CD4-positive, alpha-beta memory T cell (primary cell): Measurements from ENCODE around the gene RAD21L1. TPM values are rescaled to one million over a fixed set of nuclear protein-coding genes. Genes with fewer than 3 reads are reported as not detected.
A peak's percentile ranks its signal among the peaks of the same experiment; 100 is the strongest.

Experiments
- CTCF ChIA-PET: fragments of 350-600 bp; sonication (Branson Sonifier 250); formaldehyde crosslinking; loops from one replicate; lab custom pipeline; 2021; ENCODE audit warnings: inconsistent platforms; ENCODE audit not compliant: partially characterized antibody; lab: Charles Lee
- POLR2A ChIA-PET: fragments of 350-600 bp; sonication (Branson Sonifier 250); formaldehyde crosslinking; loops from one replicate; lab custom pipeline; 2021; ENCODE audit not compliant: partially characterized antibody; lab: Charles Lee
- DNase-seq, 5 donors: peaks; one replicate each; pipeline versions ENCODE4 v3.0.0 to v3.0.0-alpha.2; 2020 to 2022; ENCODE audit warnings: mixed read lengths in 1 of 5
- H3K27ac ChIP-seq: one replicate; pipeline ENCODE4 v1.7.0; 2013; ENCODE audit warnings: low read depth, low read length
- H3K27me3 ChIP-seq: 2 replicates; pipeline ENCODE4 v1.7.0; 2013; ENCODE audit warnings: mild to moderate bottlenecking, low read length, moderate library complexity; ENCODE audit not compliant: insufficient read depth
- H3K36me3 ChIP-seq: 2 replicates; pipeline ENCODE4 v1.7.0; 2013; ENCODE audit warnings: mild to moderate bottlenecking, low read length, moderate library complexity; ENCODE audit not compliant: insufficient read depth
- H3K4me1 ChIP-seq: 2 replicates; pipeline ENCODE4 v1.7.0; 2013; ENCODE audit warnings: mild to moderate bottlenecking, low read length, moderate library complexity; ENCODE audit not compliant: insufficient read depth
- H3K4me3 ChIP-seq, 2 donors: one replicate each; pipeline ENCODE4 v1.7.0; 2013; ENCODE audit warnings: low read length in 2 of 2, mild to moderate bottlenecking in 1 of 2
- H3K9me3 ChIP-seq, 2 donors: one replicate each; pipeline ENCODE4 v1.7.0; 2013; ENCODE audit warnings: low read length in 2 of 2, control low read depth in 1 of 2; ENCODE audit not compliant: control insufficient read depth in 1 of 2
- H3K27ac Mint-ChIP-seq, 7 donors: one replicate each; pipeline ENCODE4 v1.8.0; 2020 to 2021; ENCODE audit warnings: mixed read lengths in 7 of 7, mild to moderate bottlenecking in 6 of 7, inconsistent platforms in 3 of 7, moderate library complexity in 3 of 7
- H3K27me3 Mint-ChIP-seq, 2 donors: one replicate each; pipeline ENCODE4 v1.8.0; 2020 to 2021; ENCODE audit warnings: mixed read lengths in 2 of 2
- H3K36me3 Mint-ChIP-seq, 2 donors: one replicate each; pipeline ENCODE4 v1.8.0; 2020 to 2021; ENCODE audit warnings: mixed read lengths in 2 of 2, inconsistent platforms in 1 of 2, mild to moderate bottlenecking in 1 of 2
- H3K4me1 Mint-ChIP-seq, 4 donors: one replicate each; pipeline ENCODE4 v1.8.0; 2020 to 2021; ENCODE audit warnings: mixed read lengths in 4 of 4, mild to moderate bottlenecking in 1 of 4
- H3K4me3 Mint-ChIP-seq, 8 donors: one replicate each; pipeline ENCODE4 v1.8.0; 2020 to 2021; ENCODE audit warnings: mixed read lengths in 8 of 8, mild to moderate bottlenecking in 7 of 8, moderate library complexity in 6 of 8, inconsistent platforms in 3 of 8
- H3K9me3 Mint-ChIP-seq, 8 donors: one replicate each; pipeline ENCODE4 v1.8.0; 2020 to 2021; ENCODE audit warnings: mixed read lengths in 8 of 8, mild to moderate bottlenecking in 5 of 8, inconsistent platforms in 3 of 8, moderate library complexity in 1 of 8
- intact Hi-C: fragments of 100-400 bp; cut with micrococcal nuclease; formaldehyde crosslinking; loops from one replicate; pipeline ENCODE4 v1.15.1; 2023
- polyA plus RNA-seq, 2 donors: library from polyadenylated mRNA; unstranded; fragments of 300-500 nt; fragmentation: Illumina TruSeq; gene quantifications; one replicate each; pipeline ENCODE4 v1.2.3, GENCODE V29; 2021
- total RNA-seq, 2 experiments: library from RNA; stranded (reverse); gene quantifications; one replicate each; pipeline ENCODE4 v1.2.3, GENCODE V29; 2021

The RAD21L1 gene
- total and polyA plus RNA-seq, 4 experiments from 2014 or later: 0.78 TPM; not detected in 3

GRCh38 chr20:1225263-1225782 lies 521 bp upstream of the RAD21L1 start:
- Histone ChIP-seq H3K27ac (no peak overlapping the region), H3K27me3 (peaks cover 10% of the 10 kb centered on the region), H3K36me3 (no peaks in the 10 kb centered on the region), H3K4me1 (peaks cover 17% of the 10 kb centered on the region), H3K9me3 (no peaks in the 10 kb centered on the region), H3K4me3 (no peak overlapping the region)
- peak overlapping the region; percentile 51 to 91 (median 64) for H3K27ac Mint-ChIP-seq
- H3K9me3 Mint-ChIP-seq: peaks cover 0 to 5% (median 2%) of the 10 kb centered on the region in 8 donors
- POLR2A ChIA-PET: interaction anchor here (1.4 to 2.1 kb wide), 2 partner anchors 41 to 75 kb away, joined by 3 to 6 read pairs; partner anchors contain the start of gene SNPH
- H3K4me1 Mint-ChIP-seq: peaks cover 2 to 18% (median 10%) of the 10 kb centered on the region in 4 donors
- intact Hi-C loops: loop anchor here (5.0 kb wide), 1 partner anchor 167 kb away; the partner anchor contains the start of gene FKBP1A
- H3K27me3 Mint-ChIP-seq: peaks cover 2 to 7% of the 10 kb centered on the region in 2 donors
- CTCF ChIA-PET: interaction anchor here (1.8 kb wide), 1 partner anchor 12 kb away, joined by 4 read pairs; no protein-coding TSS in a partner anchor
- H3K36me3 Mint-ChIP-seq: peaks cover 0 to 2% of the 10 kb centered on the region in 2 donors
- DNase-seq: peak in 1 of 5 donors; percentile 48
- peak overlapping the region; percentile 64 to 87 (median 79) for H3K4me3 Mint-ChIP-seq

GRCh38 chr20:1229541-1229940 lies 3.7 kb downstream of the RAD21L1 start:
- CTCF ChIA-PET: no interaction called here
- Histone ChIP-seq H3K27ac (no peak overlapping the region), H3K4me3 (no peak overlapping the region), H3K4me1 (peaks cover 17% of the 10 kb centered on the region), H3K9me3 (no peaks in the 10 kb centered on the region), H3K27me3 (peaks cover 10% of the 10 kb centered on the region), H3K36me3 (no peaks in the 10 kb centered on the region)
- intact Hi-C loops: loop anchor here (5.0 kb wide), 1 partner anchor 163 kb away; the partner anchor contains the start of gene FKBP1A
- Mint-ChIP-seq H3K4me1 (peaks cover 2 to 17% (median 8%) of the 10 kb centered on the region in 4 donors), H3K27ac (no peak overlapping the region), H3K4me3 (no peak overlapping the region), H3K36me3 (peaks cover 0 to 2% of the 10 kb centered on the region in 2 donors), H3K9me3 (peaks cover 0 to under 1% (median 0%) of the 10 kb centered on the region in 8 donors), H3K27me3 (peaks cover 10 to 11% of the 10 kb centered on the region in 2 donors)
- DNase-seq: no peak
- POLR2A ChIA-PET: no interaction called here

DNA sequence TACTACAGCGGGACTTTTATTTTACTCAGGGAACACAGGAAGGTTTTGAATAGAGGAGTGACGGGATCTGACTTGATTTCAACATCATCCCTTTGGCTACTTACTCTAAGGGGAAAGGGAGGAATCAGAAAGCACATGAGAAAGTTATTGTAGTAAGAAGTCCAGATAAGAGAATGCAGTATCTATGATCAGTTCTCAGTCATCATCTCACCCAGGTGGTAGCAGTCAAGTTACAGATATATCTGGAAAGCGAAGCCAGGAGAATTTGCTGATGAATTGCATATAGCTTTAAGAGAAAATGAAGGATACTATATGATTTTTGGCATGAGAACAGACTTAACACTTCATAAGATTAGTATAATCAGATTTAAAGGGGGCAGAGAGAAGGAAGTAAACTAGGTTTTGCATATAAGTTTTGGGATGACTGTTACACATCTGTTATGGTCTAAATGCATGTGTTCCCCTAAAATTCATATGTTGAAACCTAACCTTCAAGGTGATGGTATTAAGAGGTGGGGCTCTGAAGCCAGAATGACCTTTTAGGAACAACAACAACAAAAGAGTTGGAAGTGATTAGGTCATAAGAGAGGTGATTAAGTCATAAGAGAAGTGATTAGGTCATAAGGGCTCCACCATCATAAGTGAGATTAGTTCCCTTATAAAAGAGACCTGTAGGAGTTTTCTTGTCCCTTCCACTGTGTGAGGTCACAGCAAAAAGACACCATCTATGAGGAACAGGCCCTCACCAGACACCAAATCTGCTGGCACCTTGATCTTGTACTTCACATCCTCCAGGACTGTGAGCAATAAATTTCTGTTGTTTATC lies 6.7 kb downstream of the RAD21L1 start:
- peaks cover 10 to 11% of the 10 kb centered on the region in 2 donors for H3K27me3 Mint-ChIP-seq
- no peaks in the 10 kb centered on the region for H3K36me3 Mint-ChIP-seq
- no peaks in the 10 kb centered on the region for H3K9me3 Mint-ChIP-seq
- H3K4me1 ChIP-seq: peaks cover under 1% of the 10 kb centered on the region
- peaks cover 10% of the 10 kb centered on the region for H3K27me3 ChIP-seq
- no peak overlapping the region for H3K4me3 Mint-ChIP-seq
- intact Hi-C loops: no loop called here
- peaks cover 0 to 4% (median 0%) of the 10 kb centered on the region in 4 donors for H3K4me1 Mint-ChIP-seq
- POLR2A ChIA-PET: no interaction called here
- no peak overlapping the region for H3K27ac Mint-ChIP-seq
- no peak overlapping the region for H3K4me3 ChIP-seq
- CTCF ChIA-PET: no interaction called here
- no peak for DNase-seq
- H3K27ac ChIP-seq: no peak overlapping the region
- no peaks in the 10 kb centered on the region for H3K36me3 ChIP-seq
- no peaks in the 10 kb centered on the region for H3K9me3 ChIP-seq

DNA sequence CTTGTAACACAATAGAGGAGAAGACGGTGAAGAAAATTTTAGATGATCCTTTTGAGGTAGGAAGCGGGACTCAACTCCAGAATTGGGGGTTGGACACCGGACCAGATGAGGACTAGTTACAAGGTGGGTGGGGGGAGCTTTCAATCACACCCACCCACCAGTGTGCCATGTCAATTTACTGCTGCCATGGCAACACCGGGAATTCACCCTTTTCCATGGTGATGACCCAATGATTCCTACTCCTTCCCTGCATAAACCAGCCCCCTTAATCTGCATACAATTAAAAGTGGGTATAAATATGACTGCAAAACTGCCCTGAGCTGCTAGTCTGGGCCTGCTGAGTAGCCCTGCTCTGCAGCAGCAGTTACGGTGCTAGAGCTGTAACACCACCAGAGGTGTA lies 14.7 kb downstream of the RAD21L1 start:
- Histone ChIP-seq H3K27ac (no peak overlapping the region), H3K36me3 (no peaks in the 10 kb centered on the region), H3K4me3 (no peak overlapping the region), H3K4me1 (no peaks in the 10 kb centered on the region), H3K27me3 (no peaks in the 10 kb centered on the region), H3K9me3 (no peaks in the 10 kb centered on the region)
- POLR2A ChIA-PET: no interaction called here
- no peak overlapping the region for H3K4me3 Mint-ChIP-seq
- H3K4me1 Mint-ChIP-seq: peaks cover 0 to 1% (median 0%) of the 10 kb centered on the region in 4 donors
- CTCF ChIA-PET: interaction anchor here (0.6 kb wide), 1 partner anchor 74 kb away, joined by 6 read pairs; no protein-coding TSS in a partner anchor
- H3K9me3 Mint-ChIP-seq: no peaks in the 10 kb centered on the region
- H3K36me3 Mint-ChIP-seq: no peaks in the 10 kb centered on the region
- no peak for DNase-seq
- H3K27me3 Mint-ChIP-seq: peaks cover 12 to 14% of the 10 kb centered on the region in 2 donors
- no peak overlapping the region for H3K27ac Mint-ChIP-seq
- intact Hi-C loops: no loop called here

DNA sequence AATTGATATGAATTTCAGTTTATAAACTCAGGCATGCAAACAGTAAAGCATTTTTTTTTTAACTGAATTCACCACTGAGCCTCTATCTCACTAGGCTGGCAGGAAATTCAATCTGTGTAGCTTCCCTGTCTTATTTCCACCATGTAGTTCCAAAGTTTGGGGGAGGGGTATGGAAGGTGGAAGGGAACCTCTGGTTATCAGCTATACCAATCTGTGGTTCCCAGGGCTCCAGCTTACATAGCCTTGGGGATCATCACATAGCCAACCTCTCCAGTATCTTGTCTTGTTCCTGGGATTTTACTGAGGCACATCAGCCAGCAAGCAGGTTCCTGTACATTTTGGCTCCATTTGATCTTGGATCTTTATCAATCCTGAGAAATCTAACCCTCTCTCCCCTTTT lies 15.6 kb downstream of the RAD21L1 start:
- POLR2A ChIA-PET: interaction anchor here (1.1 kb wide), 1 partner anchor 13 kb away, joined by 4 read pairs; no protein-coding TSS in a partner anchor
- CTCF ChIA-PET: no interaction called here

DNA sequence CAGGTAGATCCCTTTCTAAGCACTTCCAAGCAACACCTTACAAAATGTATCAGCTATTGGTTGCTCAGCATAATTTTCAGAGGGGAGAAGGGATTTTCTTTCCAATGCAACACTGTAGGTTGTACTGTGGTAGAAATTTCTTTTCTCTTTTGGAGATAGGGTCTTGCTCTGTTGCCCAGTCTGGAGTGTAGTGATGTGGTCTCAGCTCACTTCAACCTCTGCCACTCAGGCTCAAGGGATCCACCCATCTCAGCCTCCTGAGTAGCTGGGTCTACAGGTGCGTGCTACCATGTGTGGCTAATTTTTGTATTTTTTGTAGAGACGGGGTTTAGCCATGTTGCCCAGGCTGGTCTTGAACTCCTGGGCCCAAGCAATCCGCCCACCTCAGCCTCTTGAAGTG lies 16.3 kb downstream of the RAD21L1 start:
- Mint-ChIP-seq H3K4me1 (peaks cover 0 to 1% (median 0%) of the 10 kb centered on the region in 4 donors), H3K4me3 (no peak overlapping the region), H3K27ac (no peak overlapping the region), H3K9me3 (no peaks in the 10 kb centered on the region), H3K27me3 (peaks cover 14% of the 10 kb centered on the region in 2 donors), H3K36me3 (no peaks in the 10 kb centered on the region)
- H3K36me3 ChIP-seq: no peaks in the 10 kb centered on the region
- no peak for DNase-seq
- intact Hi-C loops: no loop called here
- ChIA-PET POLR2A (interaction anchor here (1.1 kb wide), 1 partner anchor 13 kb away, joined by 4 read pairs; no protein-coding TSS in a partner anchor), CTCF (no interaction called here)
- H3K4me1 ChIP-seq: no peaks in the 10 kb centered on the region
- no peaks in the 10 kb centered on the region for H3K27me3 ChIP-seq
- H3K27ac ChIP-seq: no peak overlapping the region
- H3K4me3 ChIP-seq: no peak overlapping the region
- H3K9me3 ChIP-seq: no peaks in the 10 kb centered on the region

More for the DNA sequence above, 15.6 kb downstream of the RAD21L1 start:
- Histone ChIP-seq H3K36me3 (no peaks in the 10 kb centered on the region), H3K4me3 (no peak overlapping the region), H3K4me1 (no peaks in the 10 kb centered on the region), H3K9me3 (no peaks in the 10 kb centered on the region), H3K27me3 (no peaks in the 10 kb centered on the region), H3K27ac (no peak overlapping the region)
- Mint-ChIP-seq H3K4me1 (peaks cover 0 to 1% (median 0%) of the 10 kb centered on the region in 4 donors), H3K9me3 (no peaks in the 10 kb centered on the region), H3K4me3 (no peak overlapping the region), H3K27me3 (peaks cover 14% of the 10 kb centered on the region in 2 donors), H3K36me3 (no peaks in the 10 kb centered on the region), H3K27ac (no peak overlapping the region)
- no peak for DNase-seq
- intact Hi-C loops: no loop called here

GRCh38 chr20:1242530-1242929 lies 16.7 kb downstream of the RAD21L1 start:
- no peaks in the 10 kb centered on the region for H3K27me3 ChIP-seq
- intact Hi-C loops: no loop called here
- Mint-ChIP-seq H3K36me3 (no peaks in the 10 kb centered on the region), H3K27me3 (peaks cover 14% of the 10 kb centered on the region in 2 donors), H3K9me3 (no peaks in the 10 kb centered on the region), H3K4me3 (no peak overlapping the region), H3K4me1 (peaks cover 0 to 1% (median 0%) of the 10 kb centered on the region in 4 donors), H3K27ac (no peak overlapping the region)
- no peak overlapping the region for H3K4me3 ChIP-seq
- H3K36me3 ChIP-seq: no peaks in the 10 kb centered on the region
- CTCF ChIA-PET: no interaction called here
- DNase-seq: no peak
- H3K9me3 ChIP-seq: no peaks in the 10 kb centered on the region
- H3K4me1 ChIP-seq: no peaks in the 10 kb centered on the region
- POLR2A ChIA-PET: no interaction called here
- H3K27ac ChIP-seq: no peak overlapping the region
